GM23248 (cell line): ENCODE data around the gene ZG16B. TPM values are rescaled to one million over a fixed set of nuclear protein-coding genes. Genes with fewer than 3 reads are reported as not detected.

Experiments
- DNase-seq: peaks from one replicate; pipeline ENCODE4 v3.0.0-alpha.2; 2015
- H2AFZ ChIP-seq: fragments of 200-600 bp; sonication (generic); 2 replicates; pipeline ENCODE4 v1.6.1; 2016; ENCODE audit warnings: antibody characterized with exemption
- H3F3A ChIP-seq: fragments of 200-600 bp; sonication (generic); 2 replicates; pipeline ENCODE4 v1.6.1; 2016; ENCODE audit warnings: mild to moderate bottlenecking, antibody characterized with exemption, mixed run types; ENCODE audit not compliant: insufficient read depth
- H3K27ac ChIP-seq: fragments of 200-600 bp; sonication (generic); 2 replicates; pipeline ENCODE4 v1.5.1; 2016; ENCODE audit warnings: mild to moderate bottlenecking
- H3K27me3 ChIP-seq: fragments of 200-600 bp; sonication (generic); replicated peaks from 2 replicates; pipeline ENCODE4 v1.6.1; 2016; ENCODE audit warnings: mild to moderate bottlenecking; ENCODE audit not compliant: insufficient read depth
- H3K36me3 ChIP-seq: fragments of 200-600 bp; sonication (generic); 2 replicates; pipeline ENCODE4 v1.6.1; 2016; ENCODE audit warnings: low read depth, mild to moderate bottlenecking
- H3K4me1 ChIP-seq: fragments of 200-600 bp; sonication (generic); 2 replicates; pipeline ENCODE4 v1.6.1; 2016; ENCODE audit warnings: mild to moderate bottlenecking; ENCODE audit not compliant: insufficient read depth
- H3K4me2 ChIP-seq: fragments of 200-600 bp; sonication (generic); one replicate; pipeline ENCODE4 v1.6.1; 2016; ENCODE audit warnings: mild to moderate bottlenecking; ENCODE audit not compliant: unreplicated experiment
- H3K4me3 ChIP-seq: fragments of 200-600 bp; sonication (generic); 2 replicates; pipeline ENCODE4 v1.5.1; 2016; ENCODE audit warnings: mild to moderate bottlenecking
- H3K79me2 ChIP-seq: fragments of 200-600 bp; sonication (generic); 2 replicates; pipeline ENCODE4 v1.6.1; 2016; ENCODE audit warnings: mild to moderate bottlenecking; ENCODE audit not compliant: insufficient read depth
- H3K9ac ChIP-seq: fragments of 200-600 bp; sonication (generic); 2 replicates; pipeline ENCODE4 v1.6.1; 2016; ENCODE audit warnings: mild to moderate bottlenecking
- H3K9me2 ChIP-seq: fragments of 200-600 bp; sonication (generic); 2 replicates; pipeline ENCODE4 v1.6.1; 2016; ENCODE audit warnings: mixed run types, mild to moderate bottlenecking, moderate library complexity; ENCODE audit not compliant: insufficient read depth
- H3K9me3 ChIP-seq: fragments of 200-600 bp; sonication (generic); one replicate; pipeline ENCODE4 v1.6.1; 2017; ENCODE audit warnings: low read depth
- H4K20me1 ChIP-seq: fragments of 200-600 bp; sonication (generic); 2 replicates; pipeline ENCODE4 v1.6.0; 2016; ENCODE audit not compliant: insufficient read depth
- EZH2 ChIP-seq: fragments of 200-600 bp; sonication (generic); IDR thresholded peaks from 2 replicates; pipeline ENCODE4 v1.6.1; 2018; ENCODE audit warnings: antibody characterized with exemption, mild to moderate bottlenecking; ENCODE audit not compliant: insufficient read depth, poor library complexity, severe bottlenecking
- EZH2phosphoT487 ChIP-seq: fragments of 200-600 bp; sonication (generic); IDR thresholded peaks from 2 replicates; pipeline ENCODE4 v1.6.1; 2018; ENCODE audit warnings: antibody characterized with exemption, moderate library complexity, mild to moderate bottlenecking, low read depth; ENCODE audit not compliant: insufficient read depth
- WGBS, 2 experiments: methylation state at CpG; one replicate each; pipeline ENCODE4 v1.1.6; 2015 to 2017; ENCODE audit warnings: low lambda C conversion rate in 2 of 2, low coverage in 1 of 2; ENCODE audit errors: missing lambda C conversion rate in 2 of 2; 5-methylcytosine and 5-hydroxymethylcytosine counted together
- in situ Hi-C: fragments of 300-500 bp; cut with MboI; formaldehyde crosslinking; loops from 2 replicates; pipeline ENCODE4 v1.15.0; 2020
- polyA plus RNA-seq: library from polyadenylated mRNA; unstranded; fragments of >200 nt; fragmentation: Nextera tagmentation; extraction: Ambion mirVana; gene quantifications from 2 replicates; pipeline ENCODE4 v1.2.1, GENCODE V29; 2016
- total RNA-seq: library from RNA; depleted of rRNA; stranded (reverse); fragments of >200 nt; shearing (Covaris generic); gene quantifications from 2 replicates; pipeline ENCODE4 v1.2.3, GENCODE V29; 2014; rRNA removed

ZG16B gene
- total RNA-seq (not detected in 2 replicates), polyA plus RNA-seq (not detected in 2 replicates)

DNA sequence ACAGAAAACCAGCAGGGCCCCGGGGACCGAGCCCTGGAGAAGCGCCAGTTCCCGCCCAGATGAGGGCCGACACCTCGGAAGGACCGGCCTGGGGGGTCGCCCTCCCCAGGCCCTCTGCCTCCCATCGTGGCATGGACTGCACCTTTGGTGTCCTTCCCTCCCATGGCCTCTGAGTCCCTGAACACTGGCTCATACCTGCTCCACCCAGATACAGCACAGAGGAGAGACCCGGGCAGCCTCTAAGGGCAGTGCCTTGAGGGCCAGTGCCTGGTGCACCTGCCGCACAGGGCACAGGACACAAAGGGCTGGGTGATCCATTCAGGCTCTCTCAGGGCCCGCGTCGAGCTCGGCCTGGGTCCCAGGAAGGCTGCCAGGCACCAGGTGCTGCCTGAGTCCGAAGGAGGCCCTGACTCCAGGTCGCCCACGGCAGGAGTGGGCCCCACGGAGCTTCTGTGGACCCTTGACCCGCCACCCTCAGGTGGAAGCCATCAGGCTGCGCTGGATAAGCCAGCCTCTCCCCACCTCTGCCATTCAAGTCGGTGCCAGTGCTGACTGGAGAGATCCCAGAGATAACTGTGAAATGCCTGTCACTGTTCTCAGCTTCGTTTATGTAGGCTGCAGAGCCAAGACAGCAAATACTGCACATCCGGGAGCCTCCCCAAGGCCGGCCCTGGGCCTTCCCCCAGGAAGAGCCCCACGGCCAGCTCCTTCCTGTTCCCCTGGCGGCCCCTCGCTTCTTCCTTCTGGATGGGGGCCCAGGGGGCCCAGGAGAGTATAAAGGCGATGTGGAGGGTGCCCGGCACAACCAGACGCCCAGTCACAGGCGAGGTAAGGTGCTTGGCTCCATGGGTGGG, at the start of gene ZG16B:
ZG16B (plus strand) TSS at position 803 of the 854 bp plus-strand sequence. CDS start 139 bp downstream, outside the sequence.
- H3K4me2 ChIP-seq = no peak within 1 kb of the TSS

DNA sequence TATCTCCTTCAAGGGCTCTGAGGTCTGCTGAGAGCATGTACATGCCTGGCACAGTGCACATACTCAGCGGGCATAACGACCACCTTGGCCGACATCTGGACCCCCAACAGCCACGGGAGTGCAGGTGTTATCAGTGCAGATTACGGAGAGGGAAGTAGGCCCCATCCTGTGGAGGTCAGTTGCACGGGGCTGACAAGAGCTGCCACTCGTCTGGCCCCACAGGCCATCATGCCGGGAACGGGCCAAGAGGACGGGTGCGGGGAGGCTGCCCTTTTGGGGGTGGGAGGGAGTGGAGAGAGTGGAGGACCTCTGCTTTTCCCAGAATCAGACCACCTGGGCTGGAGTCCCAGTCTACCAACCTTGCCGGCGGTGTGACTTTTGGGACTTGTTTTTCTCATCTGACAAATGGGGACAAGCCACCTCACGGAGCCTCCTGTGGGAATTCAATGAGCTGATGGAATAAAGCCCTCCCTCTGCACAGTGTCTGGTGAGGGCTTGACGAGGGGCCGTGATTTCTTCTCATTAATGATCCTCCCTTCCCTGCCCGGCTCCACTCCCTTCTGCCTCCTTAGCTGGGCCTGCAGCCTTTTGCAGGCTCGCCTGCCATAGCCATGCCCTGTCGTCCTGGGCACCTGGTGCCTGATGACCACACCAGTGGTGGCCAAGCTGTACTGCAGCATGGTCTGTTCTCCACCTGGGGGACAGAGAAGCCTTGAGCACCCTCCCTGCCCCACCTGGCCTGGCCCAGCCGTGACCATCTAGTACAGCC, 47.3 kb upstream of the ZG16B start:
- Histone ChIP-seq H4K20me1 (no peaks in the 10 kb centered on the region), H3K9ac (no peak overlapping the region), H3K4me2 (no peak overlapping the region), H3K79me2 (peaks cover 12% of the 10 kb centered on the region), H3K9me3 (no peaks in the 10 kb centered on the region), H3K27ac (no peak overlapping the region), H3K9me2 (no peaks in the 10 kb centered on the region), H2AFZ (no peak overlapping the region), H3F3A (no peaks in the 10 kb centered on the region), H3K4me3 (no peak overlapping the region), H3K36me3 (no peaks in the 10 kb centered on the region), H3K27me3 (peaks cover 25% of the 10 kb centered on the region), H3K4me1 (no peaks in the 10 kb centered on the region)
- in situ Hi-C loops = no loop called here
- TF ChIP-seq EZH2phosphoT487 = no peak
- TF ChIP-seq EZH2 = no peak
- WGBS, 2 experiments = 85% methylated on average over 20 of the region's 20 CpGs
- no peak for DNase-seq

More for the DNA sequence above, at the start of gene ZG16B:
- H3K27ac ChIP-seq = no peak within 1 kb of the TSS
- TF ChIP-seq EZH2phosphoT487 = no peak
- TF ChIP-seq EZH2 = no peak
- no peaks in the 10 kb centered on the region for H3K4me1 ChIP-seq
- H3K9ac ChIP-seq = no peak within 1 kb of the TSS
- no peaks in the 10 kb centered on the region for H3K9me2 ChIP-seq
- DNase-seq = no peak
- H3K9me3 ChIP-seq = no peaks in the 10 kb centered on the region
- no peaks in the 10 kb centered on the region for H3K79me2 ChIP-seq
- no peaks in the 10 kb centered on the region for H3K36me3 ChIP-seq
- in situ Hi-C loops = no loop called here
- H3F3A ChIP-seq = no peaks in the 10 kb centered on the region
- 55 to 56% methylated on average over 31 to 32 of the region's 32 CpGs for WGBS, 2 experiments
- H2AFZ ChIP-seq = no peak within 1 kb of the TSS
- no peaks in the 10 kb centered on the region for H4K20me1 ChIP-seq
- peaks cover 16% of the 10 kb centered on the region for H3K27me3 ChIP-seq
- no peak within 1 kb of the TSS for H3K4me3 ChIP-seq

GRCh38 chr16:2783581-2784357, 46.3 kb upstream of the ZG16B start:
- WGBS, 2 experiments = 75 to 79% methylated on average over 15 of the region's 15 CpGs
- H3K27me3 ChIP-seq = peaks cover 32% of the 10 kb centered on the region
- no peaks in the 10 kb centered on the region for H3K36me3 ChIP-seq
- DNase-seq = no peak
- no peaks in the 10 kb centered on the region for H3F3A ChIP-seq
- TF ChIP-seq EZH2phosphoT487 = no peak
- no peak for TF ChIP-seq EZH2
- H3K79me2 ChIP-seq = peaks cover 2% of the 10 kb centered on the region
- no peak overlapping the region for H3K4me3 ChIP-seq
- no peak overlapping the region for H3K27ac ChIP-seq
- in situ Hi-C loops = no loop called here
- no peaks in the 10 kb centered on the region for H3K9me2 ChIP-seq
- no peak overlapping the region for H3K9ac ChIP-seq
- H2AFZ ChIP-seq = no peak overlapping the region
- H4K20me1 ChIP-seq = no peaks in the 10 kb centered on the region
- H3K9me3 ChIP-seq = no peaks in the 10 kb centered on the region
- no peak overlapping the region for H3K4me2 ChIP-seq
- no peaks in the 10 kb centered on the region for H3K4me1 ChIP-seq
